Smooth muscle cell of the brain vasculature (primary cell): Measurements from ENCODE around the gene FLNA.
"Not testable (repeated sequence)": the region's sequence is repeated elsewhere in the genome, so short reads cannot be mapped to it uniquely, and the experiment has no call there.

Experiments used
- DNase-seq: peaks from one replicate; pipeline ENCODE4 v3.0.0-alpha.2; 2012; ENCODE audit warnings: low read depth, low spot score

The FLNA gene

DNA sequence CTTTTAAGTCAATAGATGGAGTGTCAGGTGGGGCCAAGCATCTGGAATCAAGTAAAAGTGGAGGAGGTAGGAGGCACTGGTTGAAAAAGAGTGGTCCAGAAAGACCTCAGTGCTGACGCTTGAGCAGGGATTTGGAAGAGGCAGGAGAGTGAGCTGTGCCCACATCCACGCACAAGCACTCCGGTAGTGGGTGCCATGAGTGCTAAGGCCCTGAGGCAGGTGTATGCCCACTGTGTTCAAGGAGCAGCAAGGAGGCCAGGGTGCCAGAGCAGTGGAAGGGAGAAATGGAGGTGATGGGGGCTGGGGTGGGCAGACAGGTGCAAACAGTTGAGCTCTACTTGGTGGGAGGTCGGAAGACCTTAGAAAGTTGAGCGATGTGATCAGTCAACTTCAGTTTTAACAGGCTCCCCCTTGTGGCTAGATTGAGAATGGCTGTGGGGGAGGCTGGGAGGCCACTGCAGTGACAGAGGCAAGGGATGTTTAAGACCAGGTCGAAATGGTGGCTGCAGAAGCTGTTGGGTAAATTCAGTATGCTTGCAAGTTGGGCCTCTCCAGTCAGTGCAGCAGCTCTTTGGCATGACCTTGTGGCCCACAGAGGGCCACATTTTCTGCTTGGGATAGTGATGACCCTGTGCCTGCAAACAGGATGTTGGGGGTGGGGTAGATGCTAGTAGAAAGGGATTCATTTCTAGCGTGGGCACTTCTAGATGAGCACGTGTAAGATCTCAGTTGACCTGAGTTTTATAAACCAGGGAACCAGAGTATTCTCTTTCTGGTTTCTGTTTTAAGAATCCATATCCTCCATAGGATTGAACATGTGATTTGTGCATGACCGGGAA lies 66.1 kb downstream of the FLNA start:
- DNase-seq: no peak

DNA sequence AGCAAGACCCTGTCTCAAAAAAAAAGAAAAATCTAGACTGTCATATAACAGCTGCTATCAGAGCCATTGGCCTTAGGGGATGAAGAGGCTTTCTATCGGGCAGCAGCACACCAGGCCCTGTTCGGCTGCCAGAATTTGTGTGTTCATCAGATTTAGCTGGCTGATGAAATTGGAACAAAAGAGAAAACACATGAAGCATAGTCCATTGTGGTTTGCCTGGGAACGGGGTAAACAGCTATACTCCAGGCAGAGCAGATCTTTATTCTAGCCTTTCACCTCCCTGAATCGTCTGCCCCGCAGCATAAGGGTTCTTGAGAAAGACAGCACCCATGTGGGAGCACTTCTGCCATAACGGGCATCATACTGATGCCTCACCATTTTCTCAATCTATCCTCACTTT lies 67.2 kb downstream of the FLNA start:
- no peak for DNase-seq

DNA sequence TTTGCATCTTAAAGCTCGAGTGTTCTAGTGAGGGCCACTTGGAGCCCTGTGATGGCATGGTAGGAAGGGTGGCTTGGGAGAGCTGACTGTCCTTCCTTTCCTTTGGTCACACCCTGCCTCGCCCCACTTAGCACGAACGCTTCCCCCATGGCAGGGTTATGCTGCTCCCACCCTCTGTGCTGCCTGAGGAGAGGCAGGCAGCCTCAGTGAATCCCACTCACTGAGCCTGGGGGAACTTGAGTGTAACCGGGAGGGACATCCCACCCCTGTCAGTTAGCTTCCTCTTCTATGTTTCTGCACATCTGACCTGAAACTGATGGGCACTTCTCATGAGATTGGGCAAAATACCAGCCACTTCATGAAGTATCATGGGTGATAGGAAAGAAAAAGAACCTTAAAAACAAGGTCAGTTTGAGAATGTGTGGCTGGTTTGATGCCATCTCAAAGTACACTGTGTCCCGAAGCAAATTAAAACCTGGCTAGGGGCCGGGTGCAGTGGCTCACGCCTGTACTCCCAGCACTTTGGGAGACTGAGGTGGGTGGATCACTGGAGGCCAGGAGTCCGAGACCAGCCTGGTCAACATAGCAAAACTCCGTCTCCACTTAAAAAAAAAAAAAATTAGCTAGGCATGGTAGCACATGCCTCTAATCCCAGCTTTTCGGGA lies 68.8 kb downstream of the FLNA start:
- no peak for DNase-seq

GRCh38 chrX:154304846-154305245 lies 69.6 kb downstream of the FLNA start:
- no peak for DNase-seq

- no peak for DNase-seq
These were observed 71.0 kb downstream of the FLNA start for GRCh38 chrX:154303476-154303875.

DNA sequence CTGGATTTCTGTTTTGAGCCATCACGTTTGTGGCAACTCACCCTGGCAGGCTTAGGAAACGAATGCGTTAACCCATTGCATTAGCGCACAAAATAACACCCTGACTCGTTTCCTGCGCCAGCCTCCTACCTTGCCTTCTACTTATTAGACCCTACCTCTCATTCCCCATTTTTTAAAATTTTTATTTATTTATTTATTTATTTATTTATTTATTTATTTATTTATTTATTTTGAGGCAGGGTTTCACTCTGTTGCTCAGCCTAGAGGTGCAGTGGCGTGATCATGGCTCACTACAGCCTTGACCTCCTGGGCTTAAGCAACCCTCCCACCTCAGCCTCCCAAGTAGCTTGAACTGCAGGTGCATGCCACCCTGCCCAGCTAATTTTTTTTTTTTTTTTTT lies 71.4 kb downstream of the FLNA start:
- not testable (repeated sequence) for DNase-seq

DNA sequence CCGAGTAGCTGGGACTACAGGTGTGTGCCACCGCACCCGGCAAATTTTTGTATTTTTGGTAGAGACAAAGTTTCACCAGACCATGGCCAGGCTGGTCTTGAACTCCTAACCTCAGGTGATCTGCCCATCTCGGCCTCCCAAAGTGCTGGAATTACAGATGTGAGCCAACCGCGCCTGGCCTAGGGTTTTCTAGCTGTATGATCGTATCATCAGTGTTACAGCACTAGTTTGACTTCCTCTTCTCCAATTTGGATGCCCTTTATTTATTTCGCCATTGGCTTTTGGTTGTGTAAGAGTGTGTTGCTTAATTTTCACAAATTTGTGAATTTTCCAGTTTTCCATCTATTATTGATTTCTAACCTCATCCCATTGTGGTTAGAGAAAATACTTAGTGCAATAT lies 73.6 kb downstream of the FLNA start:
- DNase-seq: no peak
